Measurements from ENCODE around the gene COL7A1. TPM values are rescaled to one million over a fixed set of nuclear protein-coding genes. Genes with fewer than 3 reads are reported as not detected.

Gene COL7A1
- total and polyA plus RNA-seq, 2 of the 8 experiments (the other 6 are each of a cell fraction or from before 2014, with no cell fraction given) = 10.7 to 13.9 TPM

DNA sequence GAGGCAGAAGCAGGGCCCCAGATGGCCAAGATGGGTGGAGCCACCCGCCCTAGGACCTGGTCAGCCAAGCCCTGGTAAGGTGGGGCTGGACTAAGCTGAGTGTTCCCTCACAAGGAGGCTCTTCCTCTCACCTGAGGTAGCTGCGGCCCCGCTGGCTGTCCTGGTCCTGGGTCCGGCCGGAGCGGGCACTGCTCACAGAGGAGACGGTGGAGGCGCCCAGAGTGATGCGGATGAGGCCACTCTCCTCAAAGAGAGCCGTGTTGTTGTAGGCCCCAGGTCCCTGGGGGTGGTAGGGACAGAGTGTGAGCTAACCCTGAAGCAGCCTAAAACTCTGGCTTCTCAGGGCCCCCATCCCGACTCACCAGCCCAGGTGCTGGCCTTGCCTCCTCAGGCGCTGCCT, 47.5 kb upstream of the COL7A1 start:
- ChIA-PET CTCF (ENCODE audit: partially characterized antibody) (no interaction called here), POLR2A (ENCODE audit: partially characterized antibody) (interaction anchor here (0.6 kb wide), 1 partner anchor 67 kb away, joined by 3 read pairs; no protein-coding TSS in a partner anchor)
- H4K91ac ChIP-seq (replicated peaks; ENCODE audit: insufficient read length, low read length) = no peak overlapping the region
- no peaks in the 10 kb centered on the region for H3K9me3 ChIP-seq (ENCODE audit: insufficient read depth in 2 of 2, low read depth in 1 of 2, low read length in 1 of 2)
- no peak overlapping the region for H2BK120ac ChIP-seq (replicated peaks; ENCODE audit: low read depth, low read length)
- no peak for TF ChIP-seq BRCA1 (IDR thresholded peaks at IDR 0.05; ENCODE audit: low read depth, low read length)
- no peak for TF ChIP-seq TCF12 (IDR thresholded peaks at IDR 0.05; ENCODE audit: low read depth, low read length)
- H3K23me2 ChIP-seq (ENCODE audit: low read depth, low read length) = no peaks in the 10 kb centered on the region
- no peak overlapping the region for H2AFZ ChIP-seq (ENCODE audit: low read length)
- no peak overlapping the region for H3K9ac ChIP-seq (replicated peaks in 1 of 4; ENCODE audit: extremely low read depth in 1 of 4, low read depth in 3 of 4, low read length in 3 of 4)
- H4K5ac ChIP-seq (ENCODE audit: insufficient read length, low read depth, low read length) = no peak overlapping the region
- no peak overlapping the region for H3K4ac ChIP-seq (replicated peaks; ENCODE audit: insufficient read length, low read depth, low read length)
- peaks cover 3 to 35% (median 24%) of the 10 kb centered on the region in 4 experiments; a peak in 5 of 8 replicates for H3K36me3 ChIP-seq (ENCODE audit: control insufficient read depth in 2 of 4, insufficient read depth in 4 of 4, low read length in 3 of 4)
- H3K18ac ChIP-seq (ENCODE audit: extremely low read depth, low read length) = no peak overlapping the region
- no peak overlapping the region for H2BK5ac ChIP-seq (ENCODE audit: low read depth, low read length)
- no peak overlapping the region for H4K8ac ChIP-seq (ENCODE audit: extremely low read depth, insufficient read depth, low read length)
- H3K4me2 ChIP-seq (ENCODE audit: insufficient read depth in 1 of 2, low read depth in 2 of 2, low read length in 2 of 2) = no peak overlapping the region
- DNase-seq (ENCODE audit: low read depth in 1 of 2, low spot score in 2 of 2) (no peak), FAIRE-seq (no peak)
- H2BK20ac ChIP-seq (ENCODE audit: low read length) = no peak overlapping the region
- H3K14ac ChIP-seq (ENCODE audit: insufficient read length) = no peak overlapping the region
- no peaks in the 10 kb centered on the region; the same call in 1 of the 2 replicates for H3K79me1 ChIP-seq (ENCODE audit: low read depth, low read length)
- H3K79me2 ChIP-seq (ENCODE audit: control insufficient read depth in 1 of 2, insufficient read depth in 2 of 2, low read length in 2 of 2) = no peaks in the 10 kb centered on the region
- H3K4me1 ChIP-seq (replicated peaks in 1 of 4; ENCODE audit: control insufficient read depth in 3 of 4, insufficient read depth in 4 of 4, low read length in 3 of 4) = no peaks in the 10 kb centered on the region
- H3K56ac ChIP-seq (replicated peaks; ENCODE audit: insufficient read length, low read depth, low read length) = no peak overlapping the region
- H3K27ac ChIP-seq (ENCODE audit: low read depth, low read length) = no peak overlapping the region
- H2BK12ac ChIP-seq (ENCODE audit: low read depth, low read length) = no peak overlapping the region
- H3K4me3 ChIP-seq (ENCODE audit: extremely low read depth in 1 of 4, insufficient read depth in 2 of 4, low read depth in 3 of 4, low read length in 4 of 4) = no peak overlapping the region
- no peaks in the 10 kb centered on the region for H3K27me3 ChIP-seq (replicated peaks in 1 of 4; ENCODE audit: control insufficient read depth in 3 of 4, extremely low read depth in 1 of 4, insufficient read depth in 3 of 4, low read length in 3 of 4)
- WGBS, 2 experiments (ENCODE audit: extremely low coverage in 1 of 2, insufficient coverage in 1 of 2, insufficient read length in 1 of 2, insufficient replicate concordance in 2 of 2, low coverage in 1 of 2, low lambda C conversion rate in 2 of 2, missing lambda C conversion rate in 1 of 2) = 91% methylated on average over 12 of the region's 12 CpGs; no CpG with 5 or more reads in 1 of the 2 experiments
- no peak overlapping the region for H2AK5ac ChIP-seq (ENCODE audit: low read depth, low read length)
- H3K23ac ChIP-seq (ENCODE audit: insufficient read length) = no peak overlapping the region
- H4K20me1 ChIP-seq (replicated peaks in 1 of 2; ENCODE audit: control insufficient read depth in 1 of 2, insufficient read depth in 2 of 2, low read length in 2 of 2) = peaks cover 3 to 11% of the 10 kb centered on the region in 2 experiments
- H2BK15ac ChIP-seq (ENCODE audit: low read length) = no peak overlapping the region

Data from H1 (cell line).